DOHH2 (cell line): ENCODE measurements around the gene NSUN5.
"Not testable (repeated sequence)": the region's sequence is repeated elsewhere in the genome, so short reads cannot be mapped to it uniquely, and the experiment has no call there.

Experiments used
- H3F3A ChIP-seq: fragments of 200-600 bp; sonication (generic), shearing (Covaris generic); 2 replicates; pipeline ENCODE4 v1.6.0; 2016; ENCODE audit warnings: antibody characterized with exemption, mild to moderate bottlenecking; ENCODE audit not compliant: control insufficient read depth, insufficient read depth
- H3K27ac ChIP-seq: fragments of 200-600 bp; sonication (generic); 2 replicates; pipeline ENCODE4 v1.5.1; 2014; ENCODE audit warnings: low read depth, mild to moderate bottlenecking, low read length, moderate library complexity
- H3K27me3 ChIP-seq: fragments of 200-600 bp; sonication (generic); 2 replicates; pipeline ENCODE4 v1.6.1; 2014; ENCODE audit warnings: mild to moderate bottlenecking, low read length, mixed read lengths; ENCODE audit not compliant: control insufficient read depth
- H3K36me3 ChIP-seq: fragments of 200-600 bp; sonication (generic); 2 replicates; pipeline ENCODE4 v1.6.1; 2014; ENCODE audit warnings: mild to moderate bottlenecking, low read length, moderate library complexity, mixed read lengths; ENCODE audit not compliant: control insufficient read depth
- H3K4me1 ChIP-seq: fragments of 200-600 bp; sonication (generic); 2 replicates; pipeline ENCODE4 v1.6.1; 2014; ENCODE audit warnings: mild to moderate bottlenecking, low read length, mixed read lengths; ENCODE audit not compliant: control insufficient read depth
- H3K4me2 ChIP-seq: fragments of 200-600 bp; sonication (generic); 2 replicates; pipeline ENCODE4 v1.6.0; 2014; ENCODE audit warnings: mild to moderate bottlenecking, low read length, moderate library complexity
- H3K4me3 ChIP-seq: fragments of 200-600 bp; sonication (generic); 2 replicates; pipeline ENCODE4 v1.5.1; 2014; ENCODE audit warnings: mild to moderate bottlenecking, low read length, mixed read lengths
- H3K79me2 ChIP-seq: fragments of 200-600 bp; sonication (generic); 2 replicates; pipeline ENCODE4 v1.6.1; 2014; ENCODE audit warnings: mild to moderate bottlenecking, low read length, mixed read lengths; ENCODE audit not compliant: control insufficient read depth
- H3K9me2 ChIP-seq: fragments of 200-600 bp; sonication (generic); replicated peaks from 2 replicates; pipeline ENCODE4 v1.6.1; 2014; ENCODE audit warnings: mild to moderate bottlenecking, low read length, mixed read lengths; ENCODE audit not compliant: control insufficient read depth
- H3K9me3 ChIP-seq: fragments of 200-600 bp; sonication (generic); 2 replicates; pipeline ENCODE4 v1.6.1; 2014; ENCODE audit warnings: antibody characterized with exemption, low read length, mixed read lengths; ENCODE audit not compliant: control insufficient read depth, insufficient read depth
- H4K20me1 ChIP-seq: fragments of 200-600 bp; sonication (generic); 2 replicates; pipeline ENCODE4 v1.6.0; 2014; ENCODE audit warnings: low read depth, mild to moderate bottlenecking, antibody characterized with exemption, low read length, moderate library complexity; ENCODE audit not compliant: control insufficient read depth, insufficient read depth
- EZH2phosphoT487 ChIP-seq: fragments of 200-600 bp; sonication (generic); IDR thresholded peaks from 2 replicates; pipeline ENCODE4 v1.6.1; 2017; ENCODE audit warnings: borderline replicate concordance, mild to moderate bottlenecking, antibody characterized with exemption, low read length, moderate library complexity, mixed read lengths
- TF ChIP-seq, protein P1 (sequence below): fragments of 200-600 bp; sonication (generic); IDR thresholded peaks from one replicate; pipeline ENCODE4 v1.5.1; 2014; ENCODE audit warnings: antibody characterized with exemption, mild to moderate bottlenecking, low read depth, low read length; ENCODE audit not compliant: poor library complexity, severe bottlenecking

NSUN5 gene

DNA sequence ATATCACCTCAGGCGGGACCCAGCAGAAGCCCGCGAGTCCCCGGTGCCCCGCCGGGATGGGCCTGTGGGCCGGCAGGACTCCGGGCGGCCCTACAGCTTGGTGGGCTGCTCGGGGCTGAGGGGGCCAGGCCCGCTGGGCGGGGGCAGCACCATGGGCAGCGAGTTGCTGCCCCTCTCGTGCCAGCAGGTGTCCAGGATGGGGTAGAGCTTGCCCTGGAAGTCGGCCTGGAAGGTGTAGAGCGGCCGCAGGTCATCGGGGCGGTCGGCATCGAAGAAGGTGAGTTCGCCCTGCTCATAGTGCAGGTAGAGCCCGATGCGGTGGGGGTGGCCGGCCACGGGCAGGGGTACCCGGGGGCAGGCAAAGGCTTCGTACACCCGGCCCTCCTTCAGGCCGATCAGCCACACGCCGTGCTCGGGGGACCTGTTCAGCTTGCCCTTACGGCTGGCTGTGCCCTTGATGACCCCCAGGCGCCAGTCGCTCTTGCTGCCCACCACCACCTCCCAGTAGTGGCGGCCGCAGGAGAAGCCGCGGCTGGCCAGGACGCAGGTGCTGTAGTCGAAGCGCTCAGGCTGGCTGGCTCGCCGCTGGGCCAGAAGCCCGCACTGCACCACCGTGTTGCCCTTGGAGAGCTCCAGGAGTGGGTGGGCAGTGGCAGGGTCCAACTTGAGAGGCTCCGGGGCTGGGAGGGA, 4.3 kb upstream of the NSUN5 start:
- TF ChIP-seq, protein P1, sequence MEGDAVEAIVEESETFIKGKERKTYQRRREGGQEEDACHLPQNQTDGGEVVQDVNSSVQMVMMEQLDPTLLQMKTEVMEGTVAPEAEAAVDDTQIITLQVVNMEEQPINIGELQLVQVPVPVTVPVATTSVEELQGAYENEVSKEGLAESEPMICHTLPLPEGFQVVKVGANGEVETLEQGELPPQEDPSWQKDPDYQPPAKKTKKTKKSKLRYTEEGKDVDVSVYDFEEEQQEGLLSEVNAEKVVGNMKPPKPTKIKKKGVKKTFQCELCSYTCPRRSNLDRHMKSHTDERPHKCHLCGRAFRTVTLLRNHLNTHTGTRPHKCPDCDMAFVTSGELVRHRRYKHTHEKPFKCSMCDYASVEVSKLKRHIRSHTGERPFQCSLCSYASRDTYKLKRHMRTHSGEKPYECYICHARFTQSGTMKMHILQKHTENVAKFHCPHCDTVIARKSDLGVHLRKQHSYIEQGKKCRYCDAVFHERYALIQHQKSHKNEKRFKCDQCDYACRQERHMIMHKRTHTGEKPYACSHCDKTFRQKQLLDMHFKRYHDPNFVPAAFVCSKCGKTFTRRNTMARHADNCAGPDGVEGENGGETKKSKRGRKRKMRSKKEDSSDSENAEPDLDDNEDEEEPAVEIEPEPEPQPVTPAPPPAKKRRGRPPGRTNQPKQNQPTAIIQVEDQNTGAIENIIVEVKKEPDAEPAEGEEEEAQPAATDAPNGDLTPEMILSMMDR: no peak
- no peak for TF ChIP-seq EZH2phosphoT487
- no peaks in the 10 kb centered on the region for H4K20me1 ChIP-seq
- H3K27me3 ChIP-seq: no peaks in the 10 kb centered on the region
- H3K79me2 ChIP-seq: peaks cover 13% of the 10 kb centered on the region
- H3K36me3 ChIP-seq: peaks cover under 1% of the 10 kb centered on the region; the same call in 1 of the 2 replicates
- peaks cover 6% of the 10 kb centered on the region for H3K4me1 ChIP-seq
- H3K9me2 ChIP-seq: no peaks in the 10 kb centered on the region
- H3F3A ChIP-seq: no peaks in the 10 kb centered on the region
- no peak overlapping the region for H3K4me3 ChIP-seq
- H3K27ac ChIP-seq: no peak overlapping the region
- H3K9me3 ChIP-seq: no peaks in the 10 kb centered on the region
- no peak overlapping the region for H3K4me2 ChIP-seq

GRCh38 chr7:73311421-73311820, 2.8 kb upstream of the NSUN5 start:
- H3F3A ChIP-seq, H3K27ac ChIP-seq, H3K9me2 ChIP-seq, H3K4me2 ChIP-seq, H3K9me3 ChIP-seq, H3K27me3 ChIP-seq, H3K4me3 ChIP-seq, H4K20me1 ChIP-seq: not testable (repeated sequence)
- peaks cover 20% of the 10 kb centered on the region for H3K4me1 ChIP-seq
- H3K36me3 ChIP-seq: peaks cover 16% of the 10 kb centered on the region
- peaks cover 29% of the 10 kb centered on the region for H3K79me2 ChIP-seq

GRCh38 chr7:73308074-73308664, 457 bp downstream of the NSUN5 start:
- Histone ChIP-seq H3K27ac (peak overlapping the region; percentile 57), H3K4me1 (peaks cover 20% of the 10 kb centered on the region), H3K27me3 (no peaks in the 10 kb centered on the region), H3K4me2 (peak overlapping the region; percentile 72), H3K36me3 (peaks cover 44% of the 10 kb centered on the region), H3K4me3 (peak overlapping the region; percentile 78), H4K20me1 (peaks cover 6% of the 10 kb centered on the region; the same call in 1 of the 2 replicates), H3K9me2 (no peaks in the 10 kb centered on the region), H3K9me3 (no peaks in the 10 kb centered on the region), H3F3A (no peaks in the 10 kb centered on the region), H3K79me2 (peaks cover 36% of the 10 kb centered on the region)
- TF ChIP-seq, protein P1: no peak
- no peak for TF ChIP-seq EZH2phosphoT487

- Histone ChIP-seq H3K9me2 (no peaks in the 10 kb centered on the region), H3K27ac (no peak overlapping the region), H4K20me1 (peaks cover 6% of the 10 kb centered on the region; the same call in 1 of the 2 replicates), H3F3A (no peaks in the 10 kb centered on the region), H3K4me2 (peak overlapping the region; percentile 72), H3K4me1 (peaks cover 20% of the 10 kb centered on the region), H3K9me3 (no peaks in the 10 kb centered on the region), H3K4me3 (peak overlapping the region; percentile 78), H3K27me3 (no peaks in the 10 kb centered on the region), H3K79me2 (peaks cover 36% of the 10 kb centered on the region), H3K36me3 (peaks cover 48% of the 10 kb centered on the region)
- TF ChIP-seq EZH2phosphoT487: no peak
- TF ChIP-seq, protein P1: no peak
These were observed 1.2 kb downstream of the NSUN5 start for GRCh38 chr7:73307436-73307835.

DNA sequence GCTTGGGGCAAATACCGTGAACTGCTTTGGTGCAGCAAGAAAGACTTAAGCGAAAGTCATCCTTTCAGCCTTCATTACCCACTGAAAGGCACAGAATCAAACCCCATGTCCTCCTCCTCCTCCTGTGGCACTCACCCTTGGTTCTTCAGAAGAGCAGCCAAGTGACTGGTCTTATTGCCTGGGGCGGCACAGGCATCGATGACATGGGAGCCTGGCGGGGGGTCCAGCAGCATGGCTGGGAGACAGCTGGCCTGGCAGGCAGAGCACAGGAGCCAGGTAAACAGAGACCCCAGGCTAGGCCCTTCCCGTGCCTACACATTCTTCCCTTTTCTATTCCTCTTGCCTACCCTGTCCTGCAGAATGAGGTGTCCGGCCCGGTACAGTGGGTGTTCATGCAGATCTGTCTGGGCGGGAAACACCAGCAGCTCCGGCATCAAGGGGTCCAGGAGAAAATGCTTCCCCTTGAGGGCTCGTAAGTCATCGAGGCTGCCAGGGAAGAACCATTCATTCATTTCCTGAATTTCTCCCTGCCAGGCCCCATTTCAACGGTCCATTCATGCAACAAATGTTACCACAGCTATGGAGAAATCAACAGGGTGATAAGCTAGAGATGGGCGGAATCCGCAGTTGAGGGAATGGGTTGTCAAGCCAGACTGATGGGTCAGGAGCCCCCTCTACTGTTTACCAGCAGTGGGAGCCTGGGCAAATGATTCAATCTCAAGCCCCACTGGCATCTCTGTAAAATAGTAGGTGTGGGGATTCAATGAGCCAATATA, 3.8 kb downstream of the NSUN5 start:
- peaks cover 48% of the 10 kb centered on the region for H3K36me3 ChIP-seq
- H3F3A ChIP-seq, H3K9me2 ChIP-seq, H3K9me3 ChIP-seq, H3K4me2 ChIP-seq, H3K4me3 ChIP-seq, H3K27me3 ChIP-seq, H4K20me1 ChIP-seq, H3K27ac ChIP-seq: not testable (repeated sequence)
- peaks cover 20% of the 10 kb centered on the region for H3K4me1 ChIP-seq
- H3K79me2 ChIP-seq: peaks cover 36% of the 10 kb centered on the region
